Measurements from ENCODE around the gene RMP24.

RMP24 gene

DNA sequence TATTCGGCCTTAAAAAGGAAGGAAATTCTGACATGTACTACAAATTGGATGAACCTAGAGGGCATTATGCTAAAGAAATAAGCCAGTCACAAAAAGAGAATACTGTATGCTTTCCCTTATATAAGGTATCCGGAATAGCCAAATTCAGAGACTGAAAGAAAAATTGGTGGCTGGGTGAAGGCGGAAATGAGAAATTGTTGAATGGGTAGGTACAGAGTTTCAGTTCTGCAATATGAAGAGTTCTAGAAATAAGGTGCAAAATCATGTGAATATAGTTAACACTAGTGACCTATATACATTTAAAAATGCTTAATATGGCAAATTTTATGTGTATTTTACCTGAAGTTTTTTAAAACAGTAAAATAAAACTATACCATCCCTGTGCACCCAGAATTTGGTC, 43.1 kb downstream of the RMP24 start (continued):
- TF ChIP-seq EZH2phosphoT487 (IDR thresholded peaks at IDR 0.05; ENCODE audit: unreplicated experiment) = no peak

DNA sequence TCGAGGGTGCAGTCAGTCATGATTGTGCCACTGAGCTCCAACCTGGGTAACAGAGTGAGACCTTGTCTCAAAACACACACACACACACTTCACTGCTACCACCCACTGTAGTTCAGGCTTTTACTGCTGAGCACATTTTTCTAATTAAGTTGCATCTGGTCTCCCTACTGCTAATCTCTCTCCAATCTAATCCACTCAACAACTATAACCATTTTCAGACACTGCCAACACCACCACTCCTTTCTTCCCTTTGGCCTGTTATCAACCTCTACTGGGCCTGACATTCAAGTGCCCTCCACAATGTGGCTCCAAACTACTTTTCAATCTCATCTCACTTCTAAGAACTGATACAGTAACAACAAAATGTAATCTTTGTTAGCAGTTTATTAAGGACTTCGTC, 44.8 kb downstream of the RMP24 start:
- no peak overlapping the region for H3K4me2 ChIP-seq
- H3K36me3 ChIP-seq (ENCODE audit: insufficient read depth) = no peaks in the 10 kb centered on the region
- Mint-ChIP-seq H3K4me1 (peaks cover 9% of the 10 kb centered on the region), H3K27me3 (ENCODE audit: insufficient read depth, low read depth, poor library complexity) (no peaks in the 10 kb centered on the region), H3K36me3 (ENCODE audit: low read depth) (no peaks in the 10 kb centered on the region; the same call in 2 of the 3 replicates), H3K4me3 (no peak overlapping the region), H3K27ac (peak overlapping the region; percentile 10; the same call in 1 of the 2 replicates), H3K9me3 (no peaks in the 10 kb centered on the region; the same call in 2 of the 3 replicates)
- no peaks in the 10 kb centered on the region for H3K79me2 ChIP-seq (replicated peaks; ENCODE audit: insufficient read depth)
- H3K4me3 ChIP-seq = no peak overlapping the region
- no peak for TF ChIP-seq ZNF331 (CRISPR knock-in tag; IDR thresholded peaks at IDR 0.05; ENCODE audit: low read depth)
- TF ChIP-seq EZH2 (IDR thresholded peaks at IDR 0.05; ENCODE audit: low read depth, unreplicated experiment) = no peak
- TF ChIP-seq, protein P1, sequence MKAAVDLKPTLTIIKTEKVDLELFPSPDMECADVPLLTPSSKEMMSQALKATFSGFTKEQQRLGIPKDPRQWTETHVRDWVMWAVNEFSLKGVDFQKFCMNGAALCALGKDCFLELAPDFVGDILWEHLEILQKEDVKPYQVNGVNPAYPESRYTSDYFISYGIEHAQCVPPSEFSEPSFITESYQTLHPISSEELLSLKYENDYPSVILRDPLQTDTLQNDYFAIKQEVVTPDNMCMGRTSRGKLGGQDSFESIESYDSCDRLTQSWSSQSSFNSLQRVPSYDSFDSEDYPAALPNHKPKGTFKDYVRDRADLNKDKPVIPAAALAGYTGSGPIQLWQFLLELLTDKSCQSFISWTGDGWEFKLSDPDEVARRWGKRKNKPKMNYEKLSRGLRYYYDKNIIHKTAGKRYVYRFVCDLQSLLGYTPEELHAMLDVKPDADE (IDR thresholded peaks at IDR 0.05) = no peak
- no peak for TF ChIP-seq ZNF114 (CRISPR knock-in tag; IDR thresholded peaks at IDR 0.05)
- TF ChIP-seq NANOG (IDR thresholded peaks at IDR 0.05; ENCODE audit: borderline replicate concordance) = no peak
- TF ChIP-seq, protein P2, sequence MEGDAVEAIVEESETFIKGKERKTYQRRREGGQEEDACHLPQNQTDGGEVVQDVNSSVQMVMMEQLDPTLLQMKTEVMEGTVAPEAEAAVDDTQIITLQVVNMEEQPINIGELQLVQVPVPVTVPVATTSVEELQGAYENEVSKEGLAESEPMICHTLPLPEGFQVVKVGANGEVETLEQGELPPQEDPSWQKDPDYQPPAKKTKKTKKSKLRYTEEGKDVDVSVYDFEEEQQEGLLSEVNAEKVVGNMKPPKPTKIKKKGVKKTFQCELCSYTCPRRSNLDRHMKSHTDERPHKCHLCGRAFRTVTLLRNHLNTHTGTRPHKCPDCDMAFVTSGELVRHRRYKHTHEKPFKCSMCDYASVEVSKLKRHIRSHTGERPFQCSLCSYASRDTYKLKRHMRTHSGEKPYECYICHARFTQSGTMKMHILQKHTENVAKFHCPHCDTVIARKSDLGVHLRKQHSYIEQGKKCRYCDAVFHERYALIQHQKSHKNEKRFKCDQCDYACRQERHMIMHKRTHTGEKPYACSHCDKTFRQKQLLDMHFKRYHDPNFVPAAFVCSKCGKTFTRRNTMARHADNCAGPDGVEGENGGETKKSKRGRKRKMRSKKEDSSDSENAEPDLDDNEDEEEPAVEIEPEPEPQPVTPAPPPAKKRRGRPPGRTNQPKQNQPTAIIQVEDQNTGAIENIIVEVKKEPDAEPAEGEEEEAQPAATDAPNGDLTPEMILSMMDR (conservative IDR thresholded peaks at IDR 0.05; ENCODE audit: low read depth in 2 of 2) = no peak
- no peak for TF ChIP-seq CREB1 (CRISPR knock-in tag; IDR thresholded peaks at IDR 0.05; ENCODE audit: low read depth)
- no peak for TF ChIP-seq JUNB (IDR thresholded peaks at IDR 0.05; ENCODE audit: unreplicated experiment)
- no peak for TF ChIP-seq EZH2phosphoT487 (IDR thresholded peaks at IDR 0.05; ENCODE audit: unreplicated experiment)
- TF ChIP-seq, protein P3, sequence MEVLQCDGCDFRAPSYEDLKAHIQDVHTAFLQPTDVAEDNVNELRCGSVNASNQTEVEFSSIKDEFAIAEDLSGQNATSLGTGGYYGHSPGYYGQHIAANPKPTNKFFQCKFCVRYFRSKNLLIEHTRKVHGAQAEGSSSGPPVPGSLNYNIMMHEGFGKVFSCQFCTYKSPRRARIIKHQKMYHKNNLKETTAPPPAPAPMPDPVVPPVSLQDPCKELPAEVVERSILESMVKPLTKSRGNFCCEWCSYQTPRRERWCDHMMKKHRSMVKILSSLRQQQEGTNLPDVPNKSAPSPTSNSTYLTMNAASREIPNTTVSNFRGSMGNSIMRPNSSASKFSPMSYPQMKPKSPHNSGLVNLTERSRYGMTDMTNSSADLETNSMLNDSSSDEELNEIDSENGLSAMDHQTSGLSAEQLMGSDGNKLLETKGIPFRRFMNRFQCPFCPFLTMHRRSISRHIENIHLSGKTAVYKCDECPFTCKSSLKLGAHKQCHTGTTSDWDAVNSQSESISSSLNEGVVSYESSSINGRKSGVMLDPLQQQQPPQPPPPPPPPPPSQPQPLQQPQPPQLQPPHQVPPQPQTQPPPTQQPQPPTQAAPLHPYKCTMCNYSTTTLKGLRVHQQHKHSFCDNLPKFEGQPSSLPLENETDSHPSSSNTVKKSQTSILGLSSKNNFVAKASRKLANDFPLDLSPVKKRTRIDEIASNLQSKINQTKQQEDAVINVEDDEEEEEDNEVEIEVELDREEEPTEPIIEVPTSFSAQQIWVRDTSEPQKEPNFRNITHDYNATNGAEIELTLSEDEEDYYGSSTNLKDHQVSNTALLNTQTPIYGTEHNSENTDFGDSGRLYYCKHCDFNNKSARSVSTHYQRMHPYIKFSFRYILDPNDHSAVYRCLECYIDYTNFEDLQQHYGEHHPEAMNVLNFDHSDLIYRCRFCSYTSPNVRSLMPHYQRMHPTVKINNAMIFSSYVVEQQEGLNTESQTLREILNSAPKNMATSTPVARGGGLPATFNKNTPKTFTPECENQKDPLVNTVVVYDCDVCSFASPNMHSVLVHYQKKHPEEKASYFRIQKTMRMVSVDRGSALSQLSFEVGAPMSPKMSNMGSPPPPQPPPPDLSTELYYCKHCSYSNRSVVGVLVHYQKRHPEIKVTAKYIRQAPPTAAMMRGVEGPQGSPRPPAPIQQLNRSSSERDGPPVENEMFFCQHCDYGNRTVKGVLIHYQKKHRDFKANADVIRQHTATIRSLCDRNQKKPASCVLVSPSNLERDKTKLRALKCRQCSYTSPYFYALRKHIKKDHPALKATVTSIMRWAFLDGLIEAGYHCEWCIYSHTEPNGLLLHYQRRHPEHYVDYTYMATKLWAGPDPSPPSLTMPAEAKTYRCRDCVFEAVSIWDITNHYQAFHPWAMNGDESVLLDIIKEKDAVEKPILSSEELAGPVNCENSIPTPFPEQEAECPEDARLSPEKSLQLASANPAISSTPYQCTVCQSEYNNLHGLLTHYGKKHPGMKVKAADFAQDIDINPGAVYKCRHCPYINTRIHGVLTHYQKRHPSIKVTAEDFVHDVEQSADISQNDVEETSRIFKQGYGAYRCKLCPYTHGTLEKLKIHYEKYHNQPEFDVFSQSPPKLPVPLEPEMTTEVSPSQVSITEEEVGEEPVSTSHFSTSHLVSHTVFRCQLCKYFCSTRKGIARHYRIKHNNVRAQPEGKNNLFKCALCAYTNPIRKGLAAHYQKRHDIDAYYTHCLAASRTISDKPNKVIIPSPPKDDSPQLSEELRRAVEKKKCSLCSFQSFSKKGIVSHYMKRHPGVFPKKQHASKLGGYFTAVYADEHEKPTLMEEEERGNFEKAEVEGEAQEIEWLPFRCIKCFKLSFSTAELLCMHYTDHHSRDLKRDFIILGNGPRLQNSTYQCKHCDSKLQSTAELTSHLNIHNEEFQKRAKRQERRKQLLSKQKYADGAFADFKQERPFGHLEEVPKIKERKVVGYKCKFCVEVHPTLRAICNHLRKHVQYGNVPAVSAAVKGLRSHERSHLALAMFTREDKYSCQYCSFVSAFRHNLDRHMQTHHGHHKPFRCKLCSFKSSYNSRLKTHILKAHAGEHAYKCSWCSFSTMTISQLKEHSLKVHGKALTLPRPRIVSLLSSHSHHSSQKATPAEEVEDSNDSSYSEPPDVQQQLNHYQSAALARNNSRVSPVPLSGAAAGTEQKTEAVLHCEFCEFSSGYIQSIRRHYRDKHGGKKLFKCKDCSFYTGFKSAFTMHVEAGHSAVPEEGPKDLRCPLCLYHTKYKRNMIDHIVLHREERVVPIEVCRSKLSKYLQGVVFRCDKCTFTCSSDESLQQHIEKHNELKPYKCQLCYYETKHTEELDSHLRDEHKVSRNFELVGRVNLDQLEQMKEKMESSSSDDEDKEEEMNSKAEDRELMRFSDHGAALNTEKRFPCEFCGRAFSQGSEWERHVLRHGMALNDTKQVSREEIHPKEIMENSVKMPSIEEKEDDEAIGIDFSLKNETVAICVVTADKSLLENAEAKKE (CRISPR knock-in tag; IDR thresholded peaks at IDR 0.05) = no peak
- TF ChIP-seq POLR2AphosphoS5 (IDR thresholded peaks at IDR 0.05; ENCODE audit: low read depth) = no peak
- TF ChIP-seq, protein P4, sequence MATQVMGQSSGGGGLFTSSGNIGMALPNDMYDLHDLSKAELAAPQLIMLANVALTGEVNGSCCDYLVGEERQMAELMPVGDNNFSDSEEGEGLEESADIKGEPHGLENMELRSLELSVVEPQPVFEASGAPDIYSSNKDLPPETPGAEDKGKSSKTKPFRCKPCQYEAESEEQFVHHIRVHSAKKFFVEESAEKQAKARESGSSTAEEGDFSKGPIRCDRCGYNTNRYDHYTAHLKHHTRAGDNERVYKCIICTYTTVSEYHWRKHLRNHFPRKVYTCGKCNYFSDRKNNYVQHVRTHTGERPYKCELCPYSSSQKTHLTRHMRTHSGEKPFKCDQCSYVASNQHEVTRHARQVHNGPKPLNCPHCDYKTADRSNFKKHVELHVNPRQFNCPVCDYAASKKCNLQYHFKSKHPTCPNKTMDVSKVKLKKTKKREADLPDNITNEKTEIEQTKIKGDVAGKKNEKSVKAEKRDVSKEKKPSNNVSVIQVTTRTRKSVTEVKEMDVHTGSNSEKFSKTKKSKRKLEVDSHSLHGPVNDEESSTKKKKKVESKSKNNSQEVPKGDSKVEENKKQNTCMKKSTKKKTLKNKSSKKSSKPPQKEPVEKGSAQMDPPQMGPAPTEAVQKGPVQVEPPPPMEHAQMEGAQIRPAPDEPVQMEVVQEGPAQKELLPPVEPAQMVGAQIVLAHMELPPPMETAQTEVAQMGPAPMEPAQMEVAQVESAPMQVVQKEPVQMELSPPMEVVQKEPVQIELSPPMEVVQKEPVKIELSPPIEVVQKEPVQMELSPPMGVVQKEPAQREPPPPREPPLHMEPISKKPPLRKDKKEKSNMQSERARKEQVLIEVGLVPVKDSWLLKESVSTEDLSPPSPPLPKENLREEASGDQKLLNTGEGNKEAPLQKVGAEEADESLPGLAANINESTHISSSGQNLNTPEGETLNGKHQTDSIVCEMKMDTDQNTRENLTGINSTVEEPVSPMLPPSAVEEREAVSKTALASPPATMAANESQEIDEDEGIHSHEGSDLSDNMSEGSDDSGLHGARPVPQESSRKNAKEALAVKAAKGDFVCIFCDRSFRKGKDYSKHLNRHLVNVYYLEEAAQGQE (IDR thresholded peaks at IDR 0.05; ENCODE audit: unreplicated experiment) = no peak
- TF ChIP-seq STAT1 (IDR thresholded peaks at IDR 0.05; ENCODE audit: unreplicated experiment) = no peak
- H3K9me2 ChIP-seq (ENCODE audit: insufficient read depth) = no peaks in the 10 kb centered on the region
- H3K27me3 ChIP-seq (ENCODE audit: insufficient read depth) = no peaks in the 10 kb centered on the region
- no peak overlapping the region for H2AFZ ChIP-seq
- peak; percentile 11; the same call in 2 of the 3 replicates for ATAC-seq
- H3K27ac ChIP-seq (ENCODE audit: low read depth) = no peak overlapping the region
- H3F3A ChIP-seq (replicated peaks; ENCODE audit: low read depth) = no peaks in the 10 kb centered on the region
- H4K20me1 ChIP-seq (replicated peaks; ENCODE audit: insufficient read depth) = no peaks in the 10 kb centered on the region
- no peak for DNase-seq (ENCODE audit: low spot score)
- no peaks in the 10 kb centered on the region for H3K4me1 ChIP-seq (ENCODE audit: insufficient read depth)

Data from GM23338 (cell line).